ENCODE results near the gene RTL1.

RTL1 gene

GRCh38 chr14:100868621-100869370, 34.7 kb downstream of the RTL1 start:
- Mint-ChIP-seq H3K4me1 (ENCODE audit: low read depth) (no peaks in the 10 kb centered on the region), H3K27ac (no peak overlapping the region), H3K27me3 (ENCODE audit: low read depth) (no peaks in the 10 kb centered on the region), H3K4me3 (no peak overlapping the region), H3K36me3 (ENCODE audit: low read depth) (no peaks in the 10 kb centered on the region), H3K9me3 (no peaks in the 10 kb centered on the region)
- no peak for DNase-seq (ENCODE audit: low spot score)

- H3K27ac Mint-ChIP-seq, result no peak overlapping the region
- no peaks in the 10 kb centered on the region for H3K36me3 Mint-ChIP-seq (ENCODE audit: low read depth)
- no peak overlapping the region for H3K4me3 Mint-ChIP-seq
- H3K27me3 Mint-ChIP-seq (ENCODE audit: low read depth), result no peaks in the 10 kb centered on the region
- DNase-seq (ENCODE audit: low spot score), result no peak
- no peaks in the 10 kb centered on the region for H3K9me3 Mint-ChIP-seq
- H3K4me1 Mint-ChIP-seq (ENCODE audit: low read depth), result no peaks in the 10 kb centered on the region
These were observed 35.7 kb downstream of the RTL1 start for GRCh38 chr14:100867631-100868315.

- no peak for DNase-seq (ENCODE audit: low spot score)
- H3K4me3 Mint-ChIP-seq, result no peak overlapping the region
- no peaks in the 10 kb centered on the region for H3K9me3 Mint-ChIP-seq
- no peaks in the 10 kb centered on the region for H3K27me3 Mint-ChIP-seq (ENCODE audit: low read depth)
- no peaks in the 10 kb centered on the region for H3K36me3 Mint-ChIP-seq (ENCODE audit: low read depth)
- no peaks in the 10 kb centered on the region for H3K4me1 Mint-ChIP-seq (ENCODE audit: low read depth)
- H3K27ac Mint-ChIP-seq, result no peak overlapping the region
These were observed 36.6 kb downstream of the RTL1 start for GRCh38 chr14:100866666-100867630.

GRCh38 chr14:100865682-100866591, 37.6 kb downstream of the RTL1 start:
- DNase-seq (ENCODE audit: low spot score), result no peak
- Mint-ChIP-seq H3K4me1 (ENCODE audit: low read depth) (no peaks in the 10 kb centered on the region), H3K36me3 (ENCODE audit: low read depth) (no peaks in the 10 kb centered on the region)

GRCh38 chr14:100864960-100865681, 38.4 kb downstream of the RTL1 start:
- DNase-seq (ENCODE audit: low spot score), result no peak
- no peaks in the 10 kb centered on the region for H3K36me3 Mint-ChIP-seq (ENCODE audit: low read depth)

More at GRCh38 chr14:100865682-100866591, 37.6 kb downstream of the RTL1 start:
- H3K4me3 Mint-ChIP-seq, result no peak overlapping the region
- no peaks in the 10 kb centered on the region for H3K9me3 Mint-ChIP-seq
- no peak overlapping the region for H3K27ac Mint-ChIP-seq
- no peaks in the 10 kb centered on the region for H3K27me3 Mint-ChIP-seq (ENCODE audit: low read depth)

GRCh38 chr14:100864206-100864605, 39.3 kb downstream of the RTL1 start:
- no peaks in the 10 kb centered on the region for H3K4me1 Mint-ChIP-seq (ENCODE audit: low read depth)
- H3K4me3 Mint-ChIP-seq, result no peak overlapping the region
- H3K27me3 Mint-ChIP-seq (ENCODE audit: low read depth), result no peaks in the 10 kb centered on the region
- no peaks in the 10 kb centered on the region for H3K9me3 Mint-ChIP-seq
- no peaks in the 10 kb centered on the region for H3K36me3 Mint-ChIP-seq (ENCODE audit: low read depth)
- no peak overlapping the region for H3K27ac Mint-ChIP-seq
- DNase-seq (ENCODE audit: low spot score), result no peak

More at GRCh38 chr14:100864960-100865681, 38.4 kb downstream of the RTL1 start:
- Mint-ChIP-seq H3K27ac (no peak overlapping the region), H3K27me3 (ENCODE audit: low read depth) (no peaks in the 10 kb centered on the region), H3K4me1 (ENCODE audit: low read depth) (no peaks in the 10 kb centered on the region), H3K9me3 (no peaks in the 10 kb centered on the region), H3K4me3 (no peak overlapping the region)

GRCh38 chr14:100862793-100863192, 40.7 kb downstream of the RTL1 start:
- no peaks in the 10 kb centered on the region for H3K27me3 Mint-ChIP-seq (ENCODE audit: low read depth)
- no peaks in the 10 kb centered on the region for H3K36me3 Mint-ChIP-seq (ENCODE audit: low read depth)
- no peak overlapping the region for H3K27ac Mint-ChIP-seq
- no peaks in the 10 kb centered on the region for H3K9me3 Mint-ChIP-seq
- no peak for DNase-seq (ENCODE audit: low spot score)
- no peaks in the 10 kb centered on the region for H3K4me1 Mint-ChIP-seq (ENCODE audit: low read depth)
- H3K4me3 Mint-ChIP-seq, result no peak overlapping the region

GRCh38 chr14:100862277-100862676, 41.2 kb downstream of the RTL1 start:
- Mint-ChIP-seq H3K27me3 (ENCODE audit: low read depth) (no peaks in the 10 kb centered on the region), H3K27ac (no peak overlapping the region), H3K9me3 (no peaks in the 10 kb centered on the region), H3K4me1 (ENCODE audit: low read depth) (no peaks in the 10 kb centered on the region), H3K36me3 (ENCODE audit: low read depth) (no peaks in the 10 kb centered on the region), H3K4me3 (no peak overlapping the region)
- DNase-seq (ENCODE audit: low spot score), result no peak

- DNase-seq (ENCODE audit: low spot score), result no peak
- Mint-ChIP-seq H3K36me3 (ENCODE audit: low read depth) (no peaks in the 10 kb centered on the region), H3K27me3 (ENCODE audit: low read depth) (no peaks in the 10 kb centered on the region), H3K4me3 (no peak overlapping the region), H3K4me1 (ENCODE audit: low read depth) (no peaks in the 10 kb centered on the region), H3K27ac (no peak overlapping the region), H3K9me3 (no peaks in the 10 kb centered on the region)
These were observed 41.6 kb downstream of the RTL1 start for GRCh38 chr14:100861937-100862247.

GRCh38 chr14:100861188-100861936, 42.2 kb downstream of the RTL1 start:
- DNase-seq (ENCODE audit: low spot score), result no peak
- Mint-ChIP-seq H3K4me1 (ENCODE audit: low read depth) (no peaks in the 10 kb centered on the region), H3K36me3 (ENCODE audit: low read depth) (no peaks in the 10 kb centered on the region), H3K27ac (no peak overlapping the region), H3K4me3 (no peak overlapping the region), H3K27me3 (ENCODE audit: low read depth) (no peaks in the 10 kb centered on the region), H3K9me3 (no peaks in the 10 kb centered on the region)

- Mint-ChIP-seq H3K27me3 (ENCODE audit: low read depth) (no peaks in the 10 kb centered on the region), H3K27ac (no peak overlapping the region), H3K9me3 (no peaks in the 10 kb centered on the region), H3K4me3 (no peak overlapping the region), H3K36me3 (ENCODE audit: low read depth) (no peaks in the 10 kb centered on the region), H3K4me1 (ENCODE audit: low read depth) (no peaks in the 10 kb centered on the region)
- no peak for DNase-seq (ENCODE audit: low spot score)
These were observed 42.9 kb downstream of the RTL1 start for GRCh38 chr14:100860556-100861187.

- DNase-seq (ENCODE audit: low spot score), result no peak
- Mint-ChIP-seq H3K4me1 (ENCODE audit: low read depth) (no peaks in the 10 kb centered on the region), H3K27me3 (ENCODE audit: low read depth) (no peaks in the 10 kb centered on the region)
These were observed 43.7 kb downstream of the RTL1 start for GRCh38 chr14:100859781-100860180.

More at GRCh38 chr14:100859781-100860180, 43.7 kb downstream of the RTL1 start:
- no peaks in the 10 kb centered on the region for H3K36me3 Mint-ChIP-seq (ENCODE audit: low read depth)
- no peaks in the 10 kb centered on the region for H3K9me3 Mint-ChIP-seq
- no peak overlapping the region for H3K27ac Mint-ChIP-seq
- no peak overlapping the region for H3K4me3 Mint-ChIP-seq
